Small intestine (tissue), 7 donors: ENCODE data around the gene TNFSF4. TPM values are rescaled to one million over a fixed set of nuclear protein-coding genes. Genes with fewer than 3 reads are reported as not detected.
"Not testable (repeated sequence)": the region's sequence is repeated elsewhere in the genome, so short reads cannot be mapped to it uniquely, and the experiment has no call there.

ENCODE experiments used
- DNase-seq, 2 donors: peaks; one replicate each; pipeline versions ENCODE4 v3.0.0 to v3.0.0-alpha.2; 2013
- FAIRE-seq: peaks from 2 replicates; lab custom pipeline; 2012; peaks lifted over from hg19 to GRCh38; lab: Jason Lieb, UNC
- H3K27ac ChIP-seq, 3 donors: one replicate each; pipeline ENCODE4 v1.5.1; 2013; ENCODE audit warnings: low read length in 2 of 3, mild to moderate bottlenecking in 2 of 3, control low read depth in 1 of 3, inconsistent platforms in 1 of 3, low read depth in 1 of 3, moderate library complexity in 1 of 3
- H3K27me3 ChIP-seq, 3 donors: one replicate each; pipeline ENCODE4 v1.6.1; 2013; ENCODE audit warnings: low read length in 3 of 3, inconsistent platforms in 1 of 3; ENCODE audit not compliant: control insufficient read depth in 3 of 3, insufficient read depth in 3 of 3
- H3K36me3 ChIP-seq, 3 donors: one replicate each; pipeline ENCODE4 v1.6.1; 2013; ENCODE audit warnings: low read length in 3 of 3, inconsistent platforms in 1 of 3, low read depth in 1 of 3, mild to moderate bottlenecking in 1 of 3, moderate library complexity in 1 of 3; ENCODE audit not compliant: control insufficient read depth in 3 of 3, insufficient read depth in 2 of 3
- H3K4me1 ChIP-seq, 3 donors: one replicate each; pipeline ENCODE4 v1.6.1; 2013; ENCODE audit warnings: low read length in 2 of 3, inconsistent platforms in 1 of 3, low read depth in 1 of 3, mild to moderate bottlenecking in 1 of 3, moderate library complexity in 1 of 3; ENCODE audit not compliant: control insufficient read depth in 3 of 3, insufficient read depth in 2 of 3
- H3K4me3 ChIP-seq, 3 donors: one replicate each; pipeline ENCODE4 v1.5.1; 2013; ENCODE audit warnings: low read length in 3 of 3, control low read depth in 1 of 3, inconsistent platforms in 1 of 3, low read depth in 1 of 3, mild to moderate bottlenecking in 1 of 3, moderate library complexity in 1 of 3
- H3K9me3 ChIP-seq, 2 donors: one replicate each; pipeline ENCODE4 v1.6.1; 2013; ENCODE audit warnings: low read depth in 1 of 2, low read length in 1 of 2; ENCODE audit not compliant: control insufficient read depth in 2 of 2, insufficient read depth in 1 of 2
- WGBS, 3 donors: extraction: QIAGEN DNeasy Blood & Tissue Kit; methylation state at CpG; one replicate each; pipeline ENCODE4 v1.1.7; 2013; 5-methylcytosine and 5-hydroxymethylcytosine counted together
- polyA plus RNA-seq, 4 donors: library from polyadenylated mRNA; stranded (reverse) in 3 of 4; unstranded in 1 of 4; fragments of 200-250 nt in 3 of 4; fragments of 120-200 nt in 1 of 4; gene quantifications; one replicate each; pipeline versions ENCODE4 v1.2.1 to v1.2.3, GENCODE V29; 2013
- donor health status: healthy with polysubstance abuse.
- donor health status: control.
- donor health status: control.
- donor health status: Bipolar disorder and iron deficiency.
- donor health status: healthy.

Gene TNFSF4
- polyA plus RNA-seq, 4 donors = 0.22 to 0.81 TPM; not detected in 2

DNA sequence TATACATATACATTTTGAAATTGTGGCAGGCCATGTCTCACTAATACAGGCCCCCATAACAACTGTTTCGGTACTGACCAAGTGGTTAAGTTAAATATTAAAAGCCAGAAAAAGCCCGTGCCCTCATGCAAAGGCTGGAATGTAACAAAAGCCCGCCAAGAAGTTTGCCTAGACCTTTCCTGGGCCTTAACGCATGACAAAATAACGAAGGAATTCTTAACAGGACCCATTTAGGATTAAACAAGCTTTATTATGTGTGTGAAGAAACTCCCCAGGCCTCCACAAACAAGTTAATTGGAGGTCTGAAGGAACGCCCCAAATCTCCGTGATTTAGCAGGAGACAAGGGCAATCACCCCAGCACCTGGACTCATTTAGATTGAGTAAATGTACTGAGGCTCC, 42.4 kb downstream of the TNFSF4 start:
- Histone ChIP-seq H3K4me3 (no peak overlapping the region), H3K27ac (no peak overlapping the region), H3K4me1 (no peaks in the 10 kb centered on the region), H3K9me3 (no peaks in the 10 kb centered on the region), H3K27me3 (no peaks in the 10 kb centered on the region), H3K36me3 (no peaks in the 10 kb centered on the region)
- FAIRE-seq = no peak
- no peak for DNase-seq
- 70 to 88% (median 76%) methylated on average over 7 of the region's 7 CpGs for WGBS, 3 donors

DNA sequence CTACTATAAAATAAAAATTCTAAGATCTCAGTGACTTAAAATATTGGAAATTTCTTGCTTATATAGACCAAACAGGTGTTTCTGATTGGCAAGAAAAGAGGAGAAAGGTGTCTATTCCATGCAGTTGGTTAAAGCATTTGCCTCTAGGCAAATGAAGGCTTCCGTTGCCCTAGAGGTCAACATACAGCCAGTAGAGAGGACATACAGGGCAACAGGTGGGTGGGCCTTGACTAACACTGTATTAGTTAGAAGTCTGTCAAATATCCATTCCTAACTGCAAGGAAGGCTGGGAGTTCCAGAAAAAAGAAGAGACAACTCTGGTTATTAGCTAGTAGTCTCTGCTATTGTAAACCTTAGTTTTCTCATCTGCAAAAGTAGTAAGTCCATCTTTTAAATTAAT, 43.0 kb downstream of the TNFSF4 start:
- no peak for DNase-seq
- Histone ChIP-seq H3K9me3 (no peaks in the 10 kb centered on the region), H3K4me3 (no peak overlapping the region), H3K36me3 (no peaks in the 10 kb centered on the region), H3K27me3 (no peaks in the 10 kb centered on the region), H3K4me1 (no peaks in the 10 kb centered on the region), H3K27ac (no peak overlapping the region)
- 91 to 97% (median 92%) methylated on average over 1 of the region's 1 CpG for whole genome bisulfite sequencing, 3 donors
- no peak for FAIRE-seq

DNA sequence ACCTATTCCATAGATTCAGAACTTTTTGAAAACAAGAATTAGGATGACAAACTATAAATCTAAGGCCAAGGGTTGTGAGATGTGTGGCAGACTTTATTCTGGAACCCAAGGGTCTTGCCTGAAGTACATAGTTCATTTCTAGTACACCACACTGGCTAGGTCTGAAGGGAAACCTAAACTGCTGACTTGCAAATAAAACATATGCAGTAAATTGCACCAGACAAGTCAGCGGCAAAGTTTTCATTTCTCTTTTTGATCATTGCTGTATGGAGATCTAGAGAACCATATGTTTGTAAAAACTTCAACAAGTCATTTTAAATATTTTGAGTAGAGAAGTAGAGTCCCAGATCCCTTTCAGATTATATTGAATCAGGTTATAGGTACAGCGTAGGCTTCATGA, 43.9 kb downstream of the TNFSF4 start:
- Histone ChIP-seq H3K4me1 (no peaks in the 10 kb centered on the region), H3K9me3 (no peaks in the 10 kb centered on the region), H3K4me3 (no peak overlapping the region), H3K36me3 (no peaks in the 10 kb centered on the region), H3K27ac (no peak overlapping the region), H3K27me3 (no peaks in the 10 kb centered on the region)
- 67 to 95% (median 95%) methylated on average over 2 of the region's 2 CpGs for WGBS, 3 donors
- DNase-seq (no peak), FAIRE-seq (no peak)

DNA sequence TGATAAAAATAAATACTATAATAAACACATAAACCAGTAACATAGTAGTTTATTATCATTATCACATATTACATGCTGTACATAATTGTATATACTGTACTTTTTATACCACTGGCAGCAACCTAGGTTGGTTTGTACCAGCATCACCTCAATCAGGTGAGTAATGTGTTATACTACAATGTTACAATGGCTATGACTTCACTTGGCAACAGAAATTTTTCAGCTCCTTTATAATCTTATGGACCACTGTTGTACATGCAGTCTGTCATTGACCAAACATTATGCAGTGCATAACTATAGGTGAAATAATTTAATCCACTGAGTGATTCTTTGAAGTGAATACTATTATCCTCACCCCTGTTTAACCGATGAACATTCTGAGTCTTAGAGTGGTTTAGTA, 44.5 kb downstream of the TNFSF4 start:
- Histone ChIP-seq H3K9me3 (no peaks in the 10 kb centered on the region), H3K27ac (no peak overlapping the region), H3K4me3 (no peak overlapping the region), H3K36me3 (no peaks in the 10 kb centered on the region), H3K27me3 (no peaks in the 10 kb centered on the region), H3K4me1 (no peaks in the 10 kb centered on the region)
- 93 to 99% (median 94%) methylated on average over 1 of the region's 1 CpG for WGBS, 3 donors
- DNase-seq (no peak), FAIRE-seq (no peak)

DNA sequence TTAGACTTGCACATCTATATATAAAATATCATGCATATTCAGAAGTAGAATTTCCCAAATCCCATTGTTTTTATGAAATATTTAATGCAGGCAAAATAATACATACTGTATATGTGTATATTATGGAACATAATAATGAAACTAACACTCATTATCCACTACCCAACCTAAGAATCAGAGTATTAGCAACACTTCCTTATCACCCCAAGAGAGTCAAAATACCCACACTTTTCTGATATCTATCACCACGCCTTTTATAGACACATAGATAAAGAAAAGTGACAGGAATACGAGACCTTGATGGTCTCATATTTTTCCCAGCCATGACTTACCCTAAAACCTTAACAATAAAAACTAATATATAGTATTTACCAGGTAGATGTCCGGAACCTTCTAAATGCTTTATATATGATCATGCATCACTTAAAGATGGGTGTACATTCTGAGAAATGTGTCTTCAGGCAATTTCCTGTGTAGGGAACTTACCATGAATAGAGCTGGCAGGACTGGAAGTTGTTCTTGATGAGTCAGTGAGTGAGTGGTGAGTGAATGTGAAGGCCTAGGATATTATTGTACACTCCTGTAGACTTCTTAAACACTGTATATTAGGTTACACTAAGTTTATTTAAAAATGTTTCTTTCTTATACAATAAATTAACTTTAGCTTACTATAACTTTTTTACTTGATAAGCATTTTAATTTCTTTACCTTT, 45.5 kb downstream of the TNFSF4 start:
- Histone ChIP-seq H3K4me1 (no peaks in the 10 kb centered on the region), H3K27ac (no peak overlapping the region), H3K36me3 (no peaks in the 10 kb centered on the region), H3K9me3 (no peaks in the 10 kb centered on the region), H3K4me3 (no peak overlapping the region), H3K27me3 (no peaks in the 10 kb centered on the region)
- DNase-seq = no peak
- no peak for FAIRE-seq
- 41 to 72% (median 42%) methylated on average over 3 of the region's 3 CpGs for WGBS, 3 donors

DNA sequence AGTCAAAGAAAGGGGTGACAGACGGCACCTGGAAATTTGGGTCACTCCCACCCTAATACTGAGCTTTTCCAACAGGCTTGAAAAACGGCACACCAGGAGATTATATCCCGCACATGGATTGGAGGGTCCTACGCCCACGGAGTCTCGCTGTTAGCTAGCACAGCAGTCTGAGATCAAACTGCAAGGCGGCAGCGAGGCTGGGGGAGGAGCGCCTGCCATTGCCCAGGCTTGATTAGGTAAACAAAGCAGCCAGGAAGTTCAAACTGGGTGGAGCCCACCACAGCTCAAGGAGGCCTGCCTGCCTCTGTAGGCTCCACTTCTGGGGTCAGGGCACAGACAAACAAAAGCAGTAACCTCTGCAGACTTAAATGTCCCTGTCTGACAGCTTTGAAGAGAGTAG, 53.2 kb downstream of the TNFSF4 start:
- not testable (repeated sequence) for H3K4me1 ChIP-seq, DNase-seq, H3K36me3 ChIP-seq, H3K27ac ChIP-seq, H3K4me3 ChIP-seq, H3K9me3 ChIP-seq, H3K27me3 ChIP-seq, FAIRE-seq
- 86 to 92% (median 90%) methylated on average over 9 of the region's 9 CpGs for WGBS, 3 donors

DNA sequence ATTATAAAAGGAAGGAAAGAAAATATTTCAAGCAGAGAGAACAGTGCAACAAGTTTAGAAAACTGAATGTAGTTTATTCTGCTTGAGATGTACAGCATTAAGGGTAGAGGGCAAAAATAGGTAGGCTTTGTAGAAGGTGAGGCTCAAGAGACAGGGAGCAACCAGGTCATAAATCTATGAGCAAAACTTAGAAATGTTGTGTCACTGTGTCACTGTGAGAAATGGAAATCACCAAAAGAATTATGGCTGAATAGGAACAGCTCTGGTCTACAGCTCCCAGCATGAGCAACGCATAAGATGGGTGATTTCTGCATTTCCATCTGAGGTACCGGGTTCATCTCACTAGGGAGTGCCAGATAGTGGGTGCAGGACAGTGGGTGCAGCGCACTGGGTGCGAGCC, 53.6 kb downstream of the TNFSF4 start:
- DNase-seq = no peak
- 72 to 95% (median 82%) methylated on average over 4 of the region's 4 CpGs for WGBS, 3 donors
- Histone ChIP-seq H3K4me3 (no peak overlapping the region), H3K36me3 (no peaks in the 10 kb centered on the region), H3K27ac (no peak overlapping the region), H3K4me1 (no peaks in the 10 kb centered on the region), H3K27me3 (peaks cover 0 to 1% (median 0%) of the 10 kb centered on the region in 3 donors), H3K9me3 (no peaks in the 10 kb centered on the region)
- no peak for FAIRE-seq

DNA sequence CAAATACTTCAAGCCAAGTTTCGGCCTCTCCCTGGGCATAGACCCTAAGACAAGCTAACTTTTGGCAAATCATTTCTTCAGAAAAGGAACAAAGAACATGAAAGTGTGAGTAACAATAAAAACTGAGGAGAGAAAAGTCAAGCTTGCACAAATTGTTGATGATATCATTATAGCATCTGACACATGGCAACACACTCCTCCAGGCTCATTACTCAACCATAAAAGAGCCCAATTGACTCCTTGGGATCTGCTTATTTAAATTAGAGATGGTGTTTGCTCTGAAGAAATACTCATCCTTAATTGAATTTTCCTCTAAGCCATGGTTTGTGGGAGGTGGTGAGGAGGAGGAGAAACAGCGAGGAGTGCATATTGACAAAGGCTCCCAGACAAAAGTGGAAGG, 54.5 kb downstream of the TNFSF4 start:
- Histone ChIP-seq H3K4me3 (no peak overlapping the region), H3K36me3 (no peaks in the 10 kb centered on the region), H3K9me3 (no peaks in the 10 kb centered on the region), H3K27ac (no peak overlapping the region), H3K4me1 (no peaks in the 10 kb centered on the region), H3K27me3 (peaks cover 0 to 2% (median 0%) of the 10 kb centered on the region in 3 donors)
- FAIRE-seq = no peak
- WGBS, 3 donors = 87 to 94% (median 93%) methylated on average over 2 of the region's 2 CpGs
- no peak for DNase-seq

DNA sequence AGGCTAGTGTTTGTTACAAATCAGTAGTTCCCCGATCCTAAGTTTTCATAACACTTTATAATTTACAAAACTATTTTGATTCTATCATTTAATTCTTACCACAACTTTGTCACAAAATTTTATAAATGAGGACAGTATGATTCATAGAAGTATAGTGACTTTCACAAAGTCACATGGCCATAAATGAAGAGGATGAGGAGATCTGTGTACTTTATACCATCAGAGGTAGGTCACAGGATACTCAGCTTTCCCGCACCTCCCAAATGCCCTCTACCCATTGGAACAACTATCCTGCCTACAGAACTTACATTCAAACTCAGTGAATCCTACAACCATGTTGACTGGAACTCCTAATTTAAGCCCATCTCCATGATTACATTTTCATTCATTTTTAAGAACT, 56.3 kb downstream of the TNFSF4 start:
- FAIRE-seq = no peak
- WGBS, 3 donors = 79 to 96% (median 79%) methylated on average over 2 of the region's 2 CpGs
- Histone ChIP-seq H3K27me3 (peaks cover 0 to 2% (median 0%) of the 10 kb centered on the region in 3 donors), H3K27ac (no peak overlapping the region), H3K9me3 (no peaks in the 10 kb centered on the region), H3K4me1 (no peaks in the 10 kb centered on the region), H3K36me3 (no peaks in the 10 kb centered on the region), H3K4me3 (no peak overlapping the region)
- DNase-seq = no peak
